ENCODE measurements around the gene SP6. TPM values are rescaled to one million over a fixed set of nuclear protein-coding genes. Genes with fewer than 3 reads are reported as not detected.
A peak's percentile ranks its signal among the peaks of the same experiment; 100 is the strongest.

SP6 gene
- total and polyA plus RNA-seq, 2 donors, result 0.28 to 4.6 TPM

DNA sequence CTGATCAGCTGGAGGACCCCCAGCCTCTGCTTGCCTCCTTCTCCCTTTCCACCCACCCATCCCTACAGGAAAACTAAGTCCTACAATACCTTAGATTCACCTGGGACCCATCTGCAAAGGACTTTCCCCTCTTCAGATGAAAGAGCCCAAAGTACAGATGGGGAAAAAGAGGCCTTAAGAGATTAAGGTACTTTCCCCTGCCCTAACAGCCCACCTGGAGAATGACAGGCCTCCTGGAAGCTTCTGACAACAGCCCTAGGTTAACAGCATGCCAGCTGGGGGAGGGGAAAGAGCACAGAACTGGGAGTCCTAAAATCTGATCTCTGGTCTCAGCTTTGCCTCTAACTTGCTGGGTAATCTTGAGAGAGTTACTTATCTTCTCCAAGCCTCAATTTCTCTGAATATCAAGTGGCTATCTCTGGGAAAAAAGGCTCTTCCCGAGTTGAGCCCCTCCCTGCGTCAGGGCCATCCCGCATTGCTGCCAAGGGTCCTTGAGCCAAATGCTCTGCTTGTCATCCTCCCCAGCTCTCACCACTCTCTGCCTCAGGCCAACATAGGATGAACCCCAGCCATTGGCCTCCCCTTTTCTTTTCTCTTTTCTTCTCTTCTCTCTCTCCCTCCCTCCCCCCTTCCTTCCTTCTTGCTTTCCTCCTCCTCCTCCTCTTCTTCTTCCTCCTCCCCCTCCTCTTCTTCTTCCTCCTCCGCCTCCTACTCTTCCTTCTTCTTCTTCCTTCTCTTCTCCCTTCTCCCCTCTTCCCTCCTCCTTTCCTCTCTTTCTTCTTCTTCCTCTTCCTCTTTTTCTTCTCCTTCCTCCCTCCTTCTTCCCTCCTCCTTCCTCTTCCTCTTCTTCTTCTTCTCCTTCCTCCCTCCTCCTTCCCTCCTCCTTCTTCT lies 22.5 kb upstream of the SP6 start:
- Histone ChIP-seq H3K36me3 (ENCODE audit: control insufficient read depth in 2 of 2, insufficient read depth in 2 of 2, low read length in 1 of 2) (no peaks in the 10 kb centered on the region), H3K4me1 (ENCODE audit: control insufficient read depth in 2 of 2, insufficient read depth in 2 of 2, low read length in 2 of 2) (peaks cover 0 to 50% of the 10 kb centered on the region in 2 donors), H3K4me3 (ENCODE audit: low read length in 2 of 2) (no peak overlapping the region), H3K9me3 (ENCODE audit: control insufficient read depth in 2 of 2, insufficient read depth in 1 of 2, low read length in 1 of 2) (peaks cover 0 to 3% of the 10 kb centered on the region in 2 donors), H3K27me3 (ENCODE audit: control insufficient read depth in 2 of 2, insufficient read depth in 1 of 2, low read length in 1 of 2) (peaks cover 30 to 64% of the 10 kb centered on the region in 2 donors), H3K27ac (ENCODE audit: low read depth in 1 of 2, low read length in 1 of 2) (no peak overlapping the region)
- 92% methylated on average over 4 of the region's 4 CpGs for WGBS
- DNase-seq (ENCODE audit: low read depth in 6 of 9, low spot score in 9 of 9), result no peak

GRCh38 chr17:47872651-47873161 lies 21.7 kb upstream of the SP6 start:
- Histone ChIP-seq H3K27me3 (ENCODE audit: control insufficient read depth in 2 of 2, insufficient read depth in 1 of 2, low read length in 1 of 2) (peaks cover 29 to 62% of the 10 kb centered on the region in 2 donors), H3K27ac (ENCODE audit: low read depth in 1 of 2, low read length in 1 of 2) (peak overlapping the region; percentile 62 to 76), H3K9me3 (ENCODE audit: control insufficient read depth in 2 of 2, insufficient read depth in 1 of 2, low read length in 1 of 2) (peaks cover 0 to 3% of the 10 kb centered on the region in 2 donors), H3K4me3 (ENCODE audit: low read length in 2 of 2) (no peak overlapping the region), H3K4me1 (ENCODE audit: control insufficient read depth in 2 of 2, insufficient read depth in 2 of 2, low read length in 2 of 2) (peaks cover 0 to 44% of the 10 kb centered on the region in 2 donors), H3K36me3 (ENCODE audit: control insufficient read depth in 2 of 2, insufficient read depth in 2 of 2, low read length in 1 of 2) (no peaks in the 10 kb centered on the region)
- DNase-seq (ENCODE audit: low read depth in 6 of 9, low spot score in 9 of 9), result no peak
- WGBS, result 72% methylated on average over 15 of the region's 15 CpGs

GRCh38 chr17:47872019-47872650 lies 21.2 kb upstream of the SP6 start:
- Histone ChIP-seq H3K9me3 (ENCODE audit: control insufficient read depth in 2 of 2, insufficient read depth in 1 of 2, low read length in 1 of 2) (peaks cover 0 to 3% of the 10 kb centered on the region in 2 donors), H3K4me1 (ENCODE audit: control insufficient read depth in 2 of 2, insufficient read depth in 2 of 2, low read length in 2 of 2) (peaks cover 0 to 44% of the 10 kb centered on the region in 2 donors), H3K4me3 (ENCODE audit: low read length in 2 of 2) (no peak overlapping the region), H3K36me3 (ENCODE audit: control insufficient read depth in 2 of 2, insufficient read depth in 2 of 2, low read length in 1 of 2) (no peaks in the 10 kb centered on the region), H3K27me3 (ENCODE audit: control insufficient read depth in 2 of 2, insufficient read depth in 1 of 2, low read length in 1 of 2) (peaks cover 29 to 58% of the 10 kb centered on the region in 2 donors), H3K27ac (ENCODE audit: low read depth in 1 of 2, low read length in 1 of 2) (peak overlapping the region; percentile 62 to 76)
- 22% methylated on average over 29 of the region's 29 CpGs for WGBS
- DNase-seq (ENCODE audit: low read depth in 6 of 9, low spot score in 9 of 9), result no peak

DNA sequence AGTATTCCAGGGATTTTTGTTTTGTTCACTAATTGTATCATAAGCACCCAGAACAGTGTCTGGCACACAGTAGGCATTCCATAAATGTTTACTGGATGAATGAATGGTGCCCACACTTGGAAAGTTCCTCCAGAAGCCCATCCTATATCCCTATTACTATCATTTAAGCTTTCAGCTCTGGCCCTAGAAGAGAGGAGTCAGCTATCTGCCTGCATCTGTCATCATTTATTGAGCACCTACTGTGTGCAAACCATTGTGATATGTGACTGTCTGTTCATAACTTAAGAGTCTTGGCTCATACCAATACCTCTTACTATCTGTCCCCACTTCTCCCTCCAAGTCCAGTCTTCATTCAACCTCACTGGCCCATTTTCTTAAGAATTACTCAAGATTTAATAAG lies 20.1 kb upstream of the SP6 start:
- Histone ChIP-seq H3K9me3 (ENCODE audit: control insufficient read depth in 2 of 2, insufficient read depth in 1 of 2, low read length in 1 of 2) (peaks cover 0 to 3% of the 10 kb centered on the region in 2 donors), H3K27me3 (ENCODE audit: control insufficient read depth in 2 of 2, insufficient read depth in 1 of 2, low read length in 1 of 2) (peaks cover 29 to 63% of the 10 kb centered on the region in 2 donors), H3K4me3 (ENCODE audit: low read length in 2 of 2) (no peak overlapping the region), H3K36me3 (ENCODE audit: control insufficient read depth in 2 of 2, insufficient read depth in 2 of 2, low read length in 1 of 2) (no peaks in the 10 kb centered on the region), H3K4me1 (ENCODE audit: control insufficient read depth in 2 of 2, insufficient read depth in 2 of 2, low read length in 2 of 2) (peaks cover 0 to 52% of the 10 kb centered on the region in 2 donors), H3K27ac (ENCODE audit: low read depth in 1 of 2, low read length in 1 of 2) (no peak overlapping the region)
- no peak for DNase-seq (ENCODE audit: low read depth in 6 of 9, low spot score in 9 of 9)

GRCh38 chr17:47870056-47870455 lies 19.1 kb upstream of the SP6 start:
- Histone ChIP-seq H3K4me3 (ENCODE audit: low read length in 2 of 2) (no peak overlapping the region), H3K27me3 (ENCODE audit: control insufficient read depth in 2 of 2, insufficient read depth in 1 of 2, low read length in 1 of 2) (peaks cover 29 to 60% of the 10 kb centered on the region in 2 donors), H3K27ac (ENCODE audit: low read depth in 1 of 2, low read length in 1 of 2) (no peak overlapping the region), H3K4me1 (ENCODE audit: control insufficient read depth in 2 of 2, insufficient read depth in 2 of 2, low read length in 2 of 2) (peaks cover under 1 to 55% of the 10 kb centered on the region in 2 donors), H3K36me3 (ENCODE audit: control insufficient read depth in 2 of 2, insufficient read depth in 2 of 2, low read length in 1 of 2) (no peaks in the 10 kb centered on the region), H3K9me3 (ENCODE audit: control insufficient read depth in 2 of 2, insufficient read depth in 1 of 2, low read length in 1 of 2) (peaks cover 0 to 3% of the 10 kb centered on the region in 2 donors)
- WGBS, result 73% methylated on average over 1 of the region's 1 CpG
- no peak for DNase-seq (ENCODE audit: low read depth in 6 of 9, low spot score in 9 of 9)

- no peak overlapping the region for H3K4me3 ChIP-seq (ENCODE audit: low read length in 2 of 2)
- peaks cover 29 to 60% of the 10 kb centered on the region in 2 donors for H3K27me3 ChIP-seq (ENCODE audit: control insufficient read depth in 2 of 2, insufficient read depth in 1 of 2, low read length in 1 of 2)
- DNase-seq (ENCODE audit: low read depth in 6 of 9, low spot score in 9 of 9), result no peak
- WGBS, result 60% methylated on average over 2 of the region's 2 CpGs
- no peak overlapping the region for H3K27ac ChIP-seq (ENCODE audit: low read depth in 1 of 2, low read length in 1 of 2)
- peaks cover 0 to 3% of the 10 kb centered on the region in 2 donors for H3K9me3 ChIP-seq (ENCODE audit: control insufficient read depth in 2 of 2, insufficient read depth in 1 of 2, low read length in 1 of 2)
- H3K36me3 ChIP-seq (ENCODE audit: control insufficient read depth in 2 of 2, insufficient read depth in 2 of 2, low read length in 1 of 2), result no peaks in the 10 kb centered on the region
- H3K4me1 ChIP-seq (ENCODE audit: control insufficient read depth in 2 of 2, insufficient read depth in 2 of 2, low read length in 2 of 2), result peaks cover 3 to 53% of the 10 kb centered on the region in 2 donors
These were observed 18.2 kb upstream of the SP6 start for GRCh38 chr17:47869114-47869513.

- DNase-seq (ENCODE audit: low read depth in 6 of 9, low spot score in 9 of 9), result no peak
- peaks cover 26 to 52% of the 10 kb centered on the region in 2 donors for H3K27me3 ChIP-seq (ENCODE audit: control insufficient read depth in 2 of 2, insufficient read depth in 1 of 2, low read length in 1 of 2)
- H3K4me3 ChIP-seq (ENCODE audit: low read length in 2 of 2), result no peak overlapping the region
- peaks cover 0 to 3% of the 10 kb centered on the region in 2 donors for H3K9me3 ChIP-seq (ENCODE audit: control insufficient read depth in 2 of 2, insufficient read depth in 1 of 2, low read length in 1 of 2)
- 95% methylated on average over 11 of the region's 11 CpGs for WGBS
- no peaks in the 10 kb centered on the region for H3K36me3 ChIP-seq (ENCODE audit: control insufficient read depth in 2 of 2, insufficient read depth in 2 of 2, low read length in 1 of 2)
- no peak overlapping the region for H3K27ac ChIP-seq (ENCODE audit: low read depth in 1 of 2, low read length in 1 of 2)
- H3K4me1 ChIP-seq (ENCODE audit: control insufficient read depth in 2 of 2, insufficient read depth in 2 of 2, low read length in 2 of 2), result peaks cover 3 to 46% of the 10 kb centered on the region in 2 donors
These were observed 17.0 kb upstream of the SP6 start for GRCh38 chr17:47867813-47868533.

DNA sequence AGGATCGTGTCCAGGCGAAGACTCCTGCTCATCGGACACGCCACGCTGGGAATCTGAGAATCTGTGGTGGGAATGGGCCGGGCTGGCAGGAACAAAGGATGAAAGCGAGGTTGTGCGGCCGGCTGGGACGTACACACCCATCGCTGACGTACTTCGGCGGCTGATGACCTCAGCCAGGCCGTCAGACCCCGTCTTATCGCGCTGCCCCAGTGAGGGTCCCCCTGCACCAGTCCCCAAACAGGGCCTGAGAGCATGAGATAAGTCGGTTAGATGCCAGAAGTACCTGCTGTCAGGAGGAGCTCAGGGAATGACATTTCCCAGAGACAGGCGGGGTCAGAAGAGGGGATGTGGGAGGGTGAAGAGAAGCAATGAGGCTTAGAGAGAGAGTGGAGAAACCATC lies 16.0 kb upstream of the SP6 start:
- DNase-seq (ENCODE audit: low read depth in 6 of 9, low spot score in 9 of 9), result no peak
- H3K36me3 ChIP-seq (ENCODE audit: control insufficient read depth in 2 of 2, insufficient read depth in 2 of 2, low read length in 1 of 2), result no peaks in the 10 kb centered on the region
- peak overlapping the region in 1 of 2 donors; percentile 8 for H3K27ac ChIP-seq (ENCODE audit: low read depth in 1 of 2, low read length in 1 of 2)
- H3K9me3 ChIP-seq (ENCODE audit: control insufficient read depth in 2 of 2, insufficient read depth in 1 of 2, low read length in 1 of 2), result peaks cover 0 to under 1% of the 10 kb centered on the region in 2 donors
- peaks cover 3 to 42% of the 10 kb centered on the region in 2 donors for H3K4me1 ChIP-seq (ENCODE audit: control insufficient read depth in 2 of 2, insufficient read depth in 2 of 2, low read length in 2 of 2)
- WGBS, result 92% methylated on average over 20 of the region's 20 CpGs
- no peak overlapping the region for H3K4me3 ChIP-seq (ENCODE audit: low read length in 2 of 2)
- peaks cover 17 to 42% of the 10 kb centered on the region in 2 donors for H3K27me3 ChIP-seq (ENCODE audit: control insufficient read depth in 2 of 2, insufficient read depth in 1 of 2, low read length in 1 of 2)
